ENCODE results near the gene ATG16L1. TPM values are rescaled to one million over a fixed set of nuclear protein-coding genes. Genes with fewer than 3 reads are reported as not detected.

Gene ATG16L1
- total RNA-seq, 6 experiments from 2014 or later: 14.7 to 20.2 (median 17.9) TPM

GRCh38 chr2:233285921-233286320 lies 34.4 kb downstream of the ATG16L1 start:
- H3K4me3 ChIP-seq: no peak overlapping the region
- H3K4me1 ChIP-seq: no peaks in the 10 kb centered on the region
- ATAC-seq (no peak), DNase-seq (no peak)
- H3K27me3 ChIP-seq: no peaks in the 10 kb centered on the region
- no peaks in the 10 kb centered on the region for H3K9me3 ChIP-seq
- TF ChIP-seq, protein P1, sequence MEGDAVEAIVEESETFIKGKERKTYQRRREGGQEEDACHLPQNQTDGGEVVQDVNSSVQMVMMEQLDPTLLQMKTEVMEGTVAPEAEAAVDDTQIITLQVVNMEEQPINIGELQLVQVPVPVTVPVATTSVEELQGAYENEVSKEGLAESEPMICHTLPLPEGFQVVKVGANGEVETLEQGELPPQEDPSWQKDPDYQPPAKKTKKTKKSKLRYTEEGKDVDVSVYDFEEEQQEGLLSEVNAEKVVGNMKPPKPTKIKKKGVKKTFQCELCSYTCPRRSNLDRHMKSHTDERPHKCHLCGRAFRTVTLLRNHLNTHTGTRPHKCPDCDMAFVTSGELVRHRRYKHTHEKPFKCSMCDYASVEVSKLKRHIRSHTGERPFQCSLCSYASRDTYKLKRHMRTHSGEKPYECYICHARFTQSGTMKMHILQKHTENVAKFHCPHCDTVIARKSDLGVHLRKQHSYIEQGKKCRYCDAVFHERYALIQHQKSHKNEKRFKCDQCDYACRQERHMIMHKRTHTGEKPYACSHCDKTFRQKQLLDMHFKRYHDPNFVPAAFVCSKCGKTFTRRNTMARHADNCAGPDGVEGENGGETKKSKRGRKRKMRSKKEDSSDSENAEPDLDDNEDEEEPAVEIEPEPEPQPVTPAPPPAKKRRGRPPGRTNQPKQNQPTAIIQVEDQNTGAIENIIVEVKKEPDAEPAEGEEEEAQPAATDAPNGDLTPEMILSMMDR (IDR thresholded peaks at IDR 0.05): no peak
- no peak for TF ChIP-seq POLR2A (IDR thresholded peaks at IDR 0.05)
- no peak overlapping the region for H3K27ac ChIP-seq
- WGBS (ENCODE audit: insufficient coverage, low coverage, low lambda C conversion rate, missing lambda C conversion rate): 80% methylated on average over 1 of the region's 5 CpGs
- intact Hi-C loops (cut with DNase I): no loop called here
- peaks cover 0 to 91% (median 41%) of the 10 kb centered on the region in 4 donors for H3K36me3 ChIP-seq

- 95% methylated on average over 6 of the region's 6 CpGs for WGBS (ENCODE audit: insufficient coverage, low coverage, low lambda C conversion rate, missing lambda C conversion rate)
- no peaks in the 10 kb centered on the region for H3K27me3 ChIP-seq
- intact Hi-C loops (cut with DNase I): no loop called here
- H3K36me3 ChIP-seq: peaks cover 0 to 92% (median 45%) of the 10 kb centered on the region in 4 donors
- TF ChIP-seq, protein P1 (IDR thresholded peaks at IDR 0.05): no peak
- no peak for TF ChIP-seq POLR2A (IDR thresholded peaks at IDR 0.05)
- H3K4me3 ChIP-seq: no peak overlapping the region
- no peak overlapping the region for H3K27ac ChIP-seq
- H3K4me1 ChIP-seq: no peaks in the 10 kb centered on the region
- no peaks in the 10 kb centered on the region for H3K9me3 ChIP-seq
- DNase-seq (no peak), ATAC-seq (no peak)
These were observed 36.4 kb downstream of the ATG16L1 start for GRCh38 chr2:233287871-233288270.

GRCh38 chr2:233288663-233289062 lies 37.2 kb downstream of the ATG16L1 start:
- intact Hi-C loops (cut with DNase I): no loop called here
- Histone ChIP-seq H3K27ac (no peak overlapping the region), H3K9me3 (no peaks in the 10 kb centered on the region), H3K4me3 (no peak overlapping the region), H3K36me3 (peaks cover 0 to 93% (median 49%) of the 10 kb centered on the region in 4 donors), H3K4me1 (no peaks in the 10 kb centered on the region), H3K27me3 (no peaks in the 10 kb centered on the region)
- DNase-seq (no peak), ATAC-seq (no peak)
- no peak for TF ChIP-seq POLR2A (IDR thresholded peaks at IDR 0.05)
- TF ChIP-seq, protein P1 (IDR thresholded peaks at IDR 0.05): no peak
- 92% methylated on average over 5 of the region's 5 CpGs for whole genome bisulfite sequencing (ENCODE audit: insufficient coverage, low coverage, low lambda C conversion rate, missing lambda C conversion rate)

DNA sequence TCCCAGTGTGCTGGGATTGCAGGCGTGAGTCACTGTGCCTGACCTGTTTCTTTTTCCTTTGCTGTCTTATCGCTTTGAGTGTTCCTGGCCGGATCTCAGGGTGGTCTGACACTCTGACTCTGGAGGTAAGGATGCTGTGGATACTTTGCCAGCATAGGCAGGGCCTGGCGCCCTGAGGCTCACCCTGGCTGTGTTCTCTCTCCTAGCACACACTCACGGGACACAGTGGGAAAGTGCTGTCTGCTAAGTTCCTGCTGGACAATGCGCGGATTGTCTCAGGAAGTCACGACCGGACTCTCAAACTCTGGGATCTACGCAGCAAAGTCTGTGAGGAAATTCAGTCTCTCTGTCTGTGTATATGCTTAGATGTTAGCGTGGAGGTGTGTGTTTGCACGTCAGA lies 38.2 kb downstream of the ATG16L1 start:
- no peak overlapping the region for H3K4me3 ChIP-seq
- peaks cover 4 to 93% (median 55%) of the 10 kb centered on the region in 4 donors for H3K36me3 ChIP-seq
- no peak for TF ChIP-seq POLR2A (IDR thresholded peaks at IDR 0.05)
- DNase-seq (no peak), ATAC-seq (peak; percentile 14 to 43 (median 36))
- WGBS (ENCODE audit: insufficient coverage, low coverage, low lambda C conversion rate, missing lambda C conversion rate): 96% methylated on average over 5 of the region's 12 CpGs
- H3K9me3 ChIP-seq: no peaks in the 10 kb centered on the region
- no peaks in the 10 kb centered on the region for H3K4me1 ChIP-seq
- H3K27me3 ChIP-seq: no peaks in the 10 kb centered on the region
- H3K27ac ChIP-seq: no peak overlapping the region
- intact Hi-C loops (cut with DNase I): no loop called here

DNA sequence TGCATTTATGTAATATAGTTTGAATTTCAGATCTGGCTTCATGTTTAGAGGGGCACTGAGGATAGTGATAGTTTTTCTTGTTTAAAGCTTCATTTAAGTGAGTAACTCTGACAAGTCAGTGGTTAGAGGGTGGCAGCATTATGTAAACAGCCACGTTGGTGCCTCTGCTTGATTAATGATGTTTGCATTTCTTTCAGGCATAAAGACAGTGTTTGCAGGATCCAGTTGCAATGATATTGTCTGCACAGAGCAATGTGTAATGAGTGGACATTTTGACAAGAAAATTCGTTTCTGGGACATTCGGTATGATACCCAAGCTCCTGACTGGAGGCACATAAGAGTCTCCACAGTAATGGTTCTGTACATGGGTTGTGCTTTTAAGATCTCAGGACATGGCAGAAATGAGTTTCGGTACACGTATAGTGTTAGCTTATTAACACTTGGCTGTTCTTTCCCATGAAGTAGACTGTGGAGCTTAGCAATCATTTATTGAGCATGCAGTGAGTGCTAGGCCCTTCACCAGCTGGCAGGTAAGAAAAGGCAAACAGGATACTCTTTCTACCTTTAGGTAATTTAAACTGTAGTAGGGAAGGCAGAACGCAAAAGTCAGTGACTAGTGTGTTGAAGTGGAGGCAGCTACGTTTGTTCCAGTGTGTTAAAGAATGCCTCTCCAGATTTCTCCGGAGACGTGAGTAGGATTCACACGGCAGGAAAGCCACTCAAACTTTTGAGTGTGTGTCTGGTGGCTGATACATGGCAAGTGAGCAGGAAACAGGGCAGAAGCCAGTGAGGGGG lies 38.8 kb downstream of the ATG16L1 start:
- ATAC-seq: no peak
- intact Hi-C loops (cut with DNase I): no loop called here
- no peak for TF ChIP-seq POLR2A (IDR thresholded peaks at IDR 0.05)
- TF ChIP-seq, protein P1 (IDR thresholded peaks at IDR 0.05): no peak
- H3K4me1 ChIP-seq: no peaks in the 10 kb centered on the region
- WGBS (ENCODE audit: insufficient coverage, low coverage, low lambda C conversion rate, missing lambda C conversion rate): 85% methylated on average over 10 of the region's 10 CpGs
- H3K27me3 ChIP-seq: no peaks in the 10 kb centered on the region
- H3K36me3 ChIP-seq: peaks cover 5 to 93% (median 54%) of the 10 kb centered on the region in 4 donors
- H3K4me3 ChIP-seq: no peak overlapping the region
- DNase-seq: no peak
- no peak overlapping the region for H3K27ac ChIP-seq
- H3K9me3 ChIP-seq: no peaks in the 10 kb centered on the region

All from right lobe of liver (tissue), 6 donors.